H1 (cell line): ENCODE measurements around the gene RPL6. TPM values are rescaled to one million over a fixed set of nuclear protein-coding genes. Genes with fewer than 3 reads are reported as not detected.

Experiments used
- GTF2F1 ChIP-seq: IDR thresholded peaks from 2 replicates; pipeline ENCODE4 v1.6.1; 2012; ENCODE audit warnings: low read depth, low read length, improper control_type of control experiment, borderline replicate concordance
- SAP30 ChIP-seq: fragments of 300-600 bp; sonication (generic); IDR thresholded peaks from 2 replicates; pipeline ENCODE4 v1.7.1; 2012; ENCODE audit warnings: low read length, moderate library complexity, mild to moderate bottlenecking, inconsistent platforms; ENCODE audit not compliant: insufficient read depth, insufficient replicate concordance
- polyA plus RNA-seq, 7 experiments: library from polyadenylated mRNA; depleted of rRNA in 3 of 7; stranded (reverse) in 5 of 7; unstranded in 2 of 7; fragments of >200 nt in 5 of 7; fragments of 200-250 nt in 2 of 7; gene quantifications; 1 replicate in 5 of 7; 2 replicates in 1 of 7; 4 replicates in 1 of 7; pipeline versions ENCODE4 v1.2.1 to v1.2.3, GENCODE V29; 2011 to 2013; ENCODE audit warnings: missing spikeins in 2 of 7, mixed read lengths in 2 of 7
- total RNA-seq: library from RNA; stranded (reverse); fragmentation: NEBNext Ultra II Directional; extraction: Animal tissue kit (Norgen Biotek cat#: 25700); gene quantifications from 2 replicates; pipeline ENCODE4 v1.2.1, GENCODE V29; 2021
- TF ChIP-seq, protein P1 (sequence below): IDR thresholded peaks from 2 replicates; pipeline ENCODE4 v1.6.1; 2011; ENCODE audit warnings: low read length, improper control_type of control experiment
- TF ChIP-seq, protein P2 (sequence below): fragments of 300-600 bp; sonication (generic); IDR thresholded peaks from 2 replicates; pipeline ENCODE4 v1.7.1; 2012; ENCODE audit warnings: low read length, moderate library complexity, mild to moderate bottlenecking, inconsistent platforms; ENCODE audit not compliant: insufficient replicate concordance

RPL6 gene
- total and polyA plus RNA-seq, 2 of the 8 experiments (the other 6 are each of a cell fraction or from before 2014, with no cell fraction given), result 1,073 to 1,643 TPM

DNA sequence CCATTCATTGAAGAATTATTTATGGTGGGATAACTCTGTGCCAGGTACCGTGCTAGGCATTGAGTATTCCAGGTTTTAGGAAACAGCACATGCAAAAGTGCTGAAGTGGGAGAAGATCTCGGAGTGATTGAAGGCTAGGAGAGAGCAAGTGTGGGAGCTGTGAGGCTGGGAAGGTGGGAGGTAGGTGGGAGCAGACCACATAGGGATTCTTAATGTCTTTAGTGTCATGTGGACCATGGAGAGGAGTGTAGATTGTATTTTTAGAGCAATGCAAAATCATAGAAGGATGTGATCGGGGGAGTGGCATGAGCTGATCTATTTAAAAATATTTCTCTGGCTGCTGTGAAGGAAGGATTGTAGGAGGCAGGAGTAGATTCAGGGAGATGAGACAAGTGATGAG is 14.7 kb upstream of the RPL6 start (continued):
- TF ChIP-seq GTF2F1, result no peak
- TF ChIP-seq, protein P1, sequence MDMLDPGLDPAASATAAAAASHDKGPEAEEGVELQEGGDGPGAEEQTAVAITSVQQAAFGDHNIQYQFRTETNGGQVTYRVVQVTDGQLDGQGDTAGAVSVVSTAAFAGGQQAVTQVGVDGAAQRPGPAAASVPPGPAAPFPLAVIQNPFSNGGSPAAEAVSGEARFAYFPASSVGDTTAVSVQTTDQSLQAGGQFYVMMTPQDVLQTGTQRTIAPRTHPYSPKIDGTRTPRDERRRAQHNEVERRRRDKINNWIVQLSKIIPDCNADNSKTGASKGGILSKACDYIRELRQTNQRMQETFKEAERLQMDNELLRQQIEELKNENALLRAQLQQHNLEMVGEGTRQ, result no peak
- TF ChIP-seq SAP30, result no peak
- TF ChIP-seq, protein P2, sequence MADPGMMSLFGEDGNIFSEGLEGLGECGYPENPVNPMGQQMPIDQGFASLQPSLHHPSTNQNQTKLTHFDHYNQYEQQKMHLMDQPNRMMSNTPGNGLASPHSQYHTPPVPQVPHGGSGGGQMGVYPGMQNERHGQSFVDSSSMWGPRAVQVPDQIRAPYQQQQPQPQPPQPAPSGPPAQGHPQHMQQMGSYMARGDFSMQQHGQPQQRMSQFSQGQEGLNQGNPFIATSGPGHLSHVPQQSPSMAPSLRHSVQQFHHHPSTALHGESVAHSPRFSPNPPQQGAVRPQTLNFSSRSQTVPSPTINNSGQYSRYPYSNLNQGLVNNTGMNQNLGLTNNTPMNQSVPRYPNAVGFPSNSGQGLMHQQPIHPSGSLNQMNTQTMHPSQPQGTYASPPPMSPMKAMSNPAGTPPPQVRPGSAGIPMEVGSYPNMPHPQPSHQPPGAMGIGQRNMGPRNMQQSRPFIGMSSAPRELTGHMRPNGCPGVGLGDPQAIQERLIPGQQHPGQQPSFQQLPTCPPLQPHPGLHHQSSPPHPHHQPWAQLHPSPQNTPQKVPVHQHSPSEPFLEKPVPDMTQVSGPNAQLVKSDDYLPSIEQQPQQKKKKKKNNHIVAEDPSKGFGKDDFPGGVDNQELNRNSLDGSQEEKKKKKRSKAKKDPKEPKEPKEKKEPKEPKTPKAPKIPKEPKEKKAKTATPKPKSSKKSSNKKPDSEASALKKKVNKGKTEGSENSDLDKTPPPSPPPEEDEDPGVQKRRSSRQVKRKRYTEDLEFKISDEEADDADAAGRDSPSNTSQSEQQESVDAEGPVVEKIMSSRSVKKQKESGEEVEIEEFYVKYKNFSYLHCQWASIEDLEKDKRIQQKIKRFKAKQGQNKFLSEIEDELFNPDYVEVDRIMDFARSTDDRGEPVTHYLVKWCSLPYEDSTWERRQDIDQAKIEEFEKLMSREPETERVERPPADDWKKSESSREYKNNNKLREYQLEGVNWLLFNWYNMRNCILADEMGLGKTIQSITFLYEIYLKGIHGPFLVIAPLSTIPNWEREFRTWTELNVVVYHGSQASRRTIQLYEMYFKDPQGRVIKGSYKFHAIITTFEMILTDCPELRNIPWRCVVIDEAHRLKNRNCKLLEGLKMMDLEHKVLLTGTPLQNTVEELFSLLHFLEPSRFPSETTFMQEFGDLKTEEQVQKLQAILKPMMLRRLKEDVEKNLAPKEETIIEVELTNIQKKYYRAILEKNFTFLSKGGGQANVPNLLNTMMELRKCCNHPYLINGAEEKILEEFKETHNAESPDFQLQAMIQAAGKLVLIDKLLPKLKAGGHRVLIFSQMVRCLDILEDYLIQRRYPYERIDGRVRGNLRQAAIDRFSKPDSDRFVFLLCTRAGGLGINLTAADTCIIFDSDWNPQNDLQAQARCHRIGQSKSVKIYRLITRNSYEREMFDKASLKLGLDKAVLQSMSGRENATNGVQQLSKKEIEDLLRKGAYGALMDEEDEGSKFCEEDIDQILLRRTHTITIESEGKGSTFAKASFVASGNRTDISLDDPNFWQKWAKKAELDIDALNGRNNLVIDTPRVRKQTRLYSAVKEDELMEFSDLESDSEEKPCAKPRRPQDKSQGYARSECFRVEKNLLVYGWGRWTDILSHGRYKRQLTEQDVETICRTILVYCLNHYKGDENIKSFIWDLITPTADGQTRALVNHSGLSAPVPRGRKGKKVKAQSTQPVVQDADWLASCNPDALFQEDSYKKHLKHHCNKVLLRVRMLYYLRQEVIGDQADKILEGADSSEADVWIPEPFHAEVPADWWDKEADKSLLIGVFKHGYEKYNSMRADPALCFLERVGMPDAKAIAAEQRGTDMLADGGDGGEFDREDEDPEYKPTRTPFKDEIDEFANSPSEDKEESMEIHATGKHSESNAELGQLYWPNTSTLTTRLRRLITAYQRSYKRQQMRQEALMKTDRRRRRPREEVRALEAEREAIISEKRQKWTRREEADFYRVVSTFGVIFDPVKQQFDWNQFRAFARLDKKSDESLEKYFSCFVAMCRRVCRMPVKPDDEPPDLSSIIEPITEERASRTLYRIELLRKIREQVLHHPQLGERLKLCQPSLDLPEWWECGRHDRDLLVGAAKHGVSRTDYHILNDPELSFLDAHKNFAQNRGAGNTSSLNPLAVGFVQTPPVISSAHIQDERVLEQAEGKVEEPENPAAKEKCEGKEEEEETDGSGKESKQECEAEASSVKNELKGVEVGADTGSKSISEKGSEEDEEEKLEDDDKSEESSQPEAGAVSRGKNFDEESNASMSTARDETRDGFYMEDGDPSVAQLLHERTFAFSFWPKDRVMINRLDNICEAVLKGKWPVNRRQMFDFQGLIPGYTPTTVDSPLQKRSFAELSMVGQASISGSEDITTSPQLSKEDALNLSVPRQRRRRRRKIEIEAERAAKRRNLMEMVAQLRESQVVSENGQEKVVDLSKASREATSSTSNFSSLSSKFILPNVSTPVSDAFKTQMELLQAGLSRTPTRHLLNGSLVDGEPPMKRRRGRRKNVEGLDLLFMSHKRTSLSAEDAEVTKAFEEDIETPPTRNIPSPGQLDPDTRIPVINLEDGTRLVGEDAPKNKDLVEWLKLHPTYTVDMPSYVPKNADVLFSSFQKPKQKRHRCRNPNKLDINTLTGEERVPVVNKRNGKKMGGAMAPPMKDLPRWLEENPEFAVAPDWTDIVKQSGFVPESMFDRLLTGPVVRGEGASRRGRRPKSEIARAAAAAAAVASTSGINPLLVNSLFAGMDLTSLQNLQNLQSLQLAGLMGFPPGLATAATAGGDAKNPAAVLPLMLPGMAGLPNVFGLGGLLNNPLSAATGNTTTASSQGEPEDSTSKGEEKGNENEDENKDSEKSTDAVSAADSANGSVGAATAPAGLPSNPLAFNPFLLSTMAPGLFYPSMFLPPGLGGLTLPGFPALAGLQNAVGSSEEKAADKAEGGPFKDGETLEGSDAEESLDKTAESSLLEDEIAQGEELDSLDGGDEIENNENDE, result no peak
